Measurements from ENCODE around the gene ROR2.
"Not testable (repeated sequence)": the region's sequence is repeated elsewhere in the genome, so short reads cannot be mapped to it uniquely, and the experiment has no call there.

Gene ROR2

DNA sequence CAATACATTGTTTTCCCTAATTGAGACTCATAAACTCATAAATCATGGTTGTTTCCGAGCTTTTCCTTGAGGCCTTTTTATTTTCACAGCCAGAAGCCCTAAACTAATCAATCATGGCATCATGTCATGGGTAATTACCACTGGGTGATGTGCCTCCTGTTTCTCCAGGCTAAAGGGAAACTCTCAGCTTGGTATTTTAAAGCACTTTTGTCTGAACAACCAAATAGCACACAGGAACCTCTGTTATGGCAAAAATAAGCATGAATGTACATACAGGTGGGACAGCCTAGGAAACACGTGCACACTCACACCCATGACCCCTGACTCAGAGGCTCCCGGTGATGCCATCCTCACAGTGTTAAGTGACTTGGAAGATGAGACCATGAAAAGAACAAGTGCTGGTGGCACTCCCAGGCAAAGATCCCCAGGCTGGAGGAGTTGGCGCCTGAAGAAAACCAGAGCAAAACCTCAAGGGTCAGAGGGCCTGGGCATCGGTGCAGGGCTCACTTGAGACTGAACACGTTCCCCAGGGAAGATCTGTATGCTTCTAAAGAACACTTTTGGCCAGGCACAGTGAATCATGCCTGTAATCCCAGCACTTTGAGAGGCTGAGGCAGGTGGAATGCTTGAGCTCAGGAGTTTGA, 154.3 kb downstream of the ROR2 start:
- Histone ChIP-seq H3K27ac (no peak overlapping the region), H4K20me1 (ENCODE audit: insufficient read depth) (peaks cover 2% of the 10 kb centered on the region; the same call in 1 of the 2 replicates)

DNA sequence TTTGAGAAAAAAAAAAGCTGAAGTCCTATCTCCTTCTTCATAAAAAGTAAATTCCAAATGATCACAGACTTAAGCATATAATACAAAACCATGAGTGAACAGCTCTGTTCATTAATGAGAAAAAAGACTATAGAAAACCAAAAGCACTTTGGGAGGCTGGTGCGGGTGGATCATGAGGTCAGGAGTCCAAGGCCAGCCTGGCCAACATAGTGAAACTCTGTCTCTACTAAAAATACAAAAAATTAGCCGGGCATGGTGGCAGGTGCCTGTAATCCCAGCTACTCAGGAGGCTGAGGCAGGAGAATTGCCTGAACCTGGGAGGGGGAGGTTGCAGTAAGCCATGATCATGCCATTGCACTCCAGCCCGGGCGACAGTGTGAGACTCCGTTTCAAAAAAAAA, 156.7 kb downstream of the ROR2 start:
- not testable (repeated sequence) for H3K9ac ChIP-seq; H2AFZ ChIP-seq (ENCODE audit: low read depth); H3K4me3 ChIP-seq (IDR thresholded peaks at IDR 0.05; ENCODE audit: insufficient read depth, low read depth, low read length); H4K20me1 ChIP-seq (ENCODE audit: insufficient read depth); H3K27ac ChIP-seq; H3K27me3 ChIP-seq (ENCODE audit: insufficient read depth, low read depth); H3K36me3 ChIP-seq (ENCODE audit: insufficient read depth); H3K4me2 ChIP-seq; H3K79me2 ChIP-seq (ENCODE audit: insufficient read depth, low read depth); H3K4me1 ChIP-seq (ENCODE audit: low read depth, poor library complexity, severe bottlenecking)

More for the DNA sequence above, 154.3 kb downstream of the ROR2 start:
- H3K27me3 ChIP-seq (ENCODE audit: insufficient read depth, low read depth): no peaks in the 10 kb centered on the region
- no peak for TF ChIP-seq CTCF (conservative IDR thresholded peaks at IDR 0.05; ENCODE audit: low read depth, low read length)
- peaks cover 16% of the 10 kb centered on the region for H3K4me1 ChIP-seq (ENCODE audit: low read depth, poor library complexity, severe bottlenecking)
- no peaks in the 10 kb centered on the region for H3K79me2 ChIP-seq (ENCODE audit: insufficient read depth, low read depth)
- no peak overlapping the region for H3K4me2 ChIP-seq
- H3K4me3 ChIP-seq (IDR thresholded peaks at IDR 0.05; ENCODE audit: insufficient read depth, low read depth, low read length): no peak overlapping the region
- H3K9ac ChIP-seq: no peak overlapping the region
- no peak overlapping the region for H2AFZ ChIP-seq (ENCODE audit: low read depth)
- H3K36me3 ChIP-seq (ENCODE audit: insufficient read depth): no peaks in the 10 kb centered on the region

GRCh38 chr9:91790917-91791316, 159.1 kb downstream of the ROR2 start:
- no peaks in the 10 kb centered on the region for H3K4me1 ChIP-seq (ENCODE audit: low read depth, poor library complexity, severe bottlenecking)
- no peak overlapping the region for H2AFZ ChIP-seq (ENCODE audit: low read depth)
- no peaks in the 10 kb centered on the region for H3K36me3 ChIP-seq (ENCODE audit: insufficient read depth)
- no peak overlapping the region for H3K9ac ChIP-seq
- no peaks in the 10 kb centered on the region for H3K79me2 ChIP-seq (ENCODE audit: insufficient read depth, low read depth)
- no peak overlapping the region for H3K4me3 ChIP-seq (IDR thresholded peaks at IDR 0.05; ENCODE audit: insufficient read depth, low read depth, low read length)
- no peak for TF ChIP-seq CTCF (conservative IDR thresholded peaks at IDR 0.05; ENCODE audit: low read depth, low read length)
- H3K27ac ChIP-seq: no peak overlapping the region
- no peaks in the 10 kb centered on the region for H3K27me3 ChIP-seq (ENCODE audit: insufficient read depth, low read depth)
- no peak overlapping the region for H3K4me2 ChIP-seq
- peaks cover 2% of the 10 kb centered on the region; the same call in 1 of the 2 replicates for H4K20me1 ChIP-seq (ENCODE audit: insufficient read depth)

DNA sequence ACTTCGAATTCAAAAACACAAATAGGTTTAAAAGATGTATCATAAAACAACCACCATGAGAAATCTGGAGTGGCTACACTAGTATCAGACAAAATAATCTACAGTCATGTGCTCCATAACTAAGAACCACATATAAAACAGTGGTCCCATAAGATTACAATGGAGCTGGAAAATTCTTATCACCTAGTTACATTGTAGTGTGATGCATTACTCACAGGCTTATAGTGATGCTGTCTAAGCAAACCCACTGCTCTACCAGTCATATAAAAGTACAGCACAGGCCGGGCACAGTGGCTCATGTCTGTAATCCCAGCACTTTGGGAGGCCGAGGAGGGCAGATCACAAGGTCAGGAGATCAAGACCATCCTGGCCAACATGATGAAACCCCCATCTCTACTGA, 160.1 kb downstream of the ROR2 start:
- no peak for TF ChIP-seq CTCF (conservative IDR thresholded peaks at IDR 0.05; ENCODE audit: low read depth, low read length)

DNA sequence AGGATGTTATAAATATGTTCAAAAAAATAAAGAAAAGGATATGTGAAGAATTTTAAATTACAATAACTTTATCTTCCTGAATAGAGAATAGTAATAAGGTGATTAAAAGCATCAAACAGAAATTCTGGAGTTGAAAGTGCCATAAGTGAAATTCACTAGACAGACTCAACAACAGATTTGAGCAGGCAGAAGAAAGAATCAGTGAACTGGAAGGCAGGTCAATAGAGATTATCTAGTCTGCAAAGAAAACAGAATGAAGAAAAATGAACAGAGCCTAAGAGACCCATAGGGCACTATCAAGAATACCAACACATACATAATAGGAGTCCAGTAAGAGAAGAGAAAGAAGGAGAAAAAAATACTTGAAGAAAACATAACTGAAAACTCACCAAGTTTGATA, 162.1 kb downstream of the ROR2 start:
- Histone ChIP-seq H3K9ac (no peak overlapping the region), H3K4me3 (IDR thresholded peaks at IDR 0.05; ENCODE audit: insufficient read depth, low read depth, low read length) (no peak overlapping the region), H3K27me3 (ENCODE audit: insufficient read depth, low read depth) (no peaks in the 10 kb centered on the region), H3K79me2 (ENCODE audit: insufficient read depth, low read depth) (no peaks in the 10 kb centered on the region), H3K36me3 (ENCODE audit: insufficient read depth) (no peaks in the 10 kb centered on the region), H3K27ac (no peak overlapping the region), H3K4me1 (ENCODE audit: low read depth, poor library complexity, severe bottlenecking) (peaks cover 10% of the 10 kb centered on the region), H3K4me2 (no peak overlapping the region), H2AFZ (ENCODE audit: low read depth) (no peak overlapping the region), H4K20me1 (ENCODE audit: insufficient read depth) (no peaks in the 10 kb centered on the region)
- no peak for TF ChIP-seq CTCF (conservative IDR thresholded peaks at IDR 0.05; ENCODE audit: low read depth, low read length)

More for the DNA sequence above, 160.1 kb downstream of the ROR2 start:
- Histone ChIP-seq H4K20me1 (ENCODE audit: insufficient read depth) (no peaks in the 10 kb centered on the region), H3K9ac (no peak overlapping the region), H3K4me3 (IDR thresholded peaks at IDR 0.05; ENCODE audit: insufficient read depth, low read depth, low read length) (no peak overlapping the region), H3K79me2 (ENCODE audit: insufficient read depth, low read depth) (no peaks in the 10 kb centered on the region), H3K4me1 (ENCODE audit: low read depth, poor library complexity, severe bottlenecking) (no peaks in the 10 kb centered on the region), H3K27ac (no peak overlapping the region), H3K36me3 (ENCODE audit: insufficient read depth) (no peaks in the 10 kb centered on the region), H3K27me3 (ENCODE audit: insufficient read depth, low read depth) (no peaks in the 10 kb centered on the region), H3K4me2 (no peak overlapping the region), H2AFZ (ENCODE audit: low read depth) (no peak overlapping the region)

Measured in KMS-11 (cell line).